VCaP (cell line): ENCODE data around the gene CD74.

ENCODE experiments used
- H3K27ac ChIP-seq: fragments of 450-650 bp; 2 replicates; pipeline ENCODE4 v1.5.1; 2017
- TF ChIP-seq, protein P1 (sequence below): fragments of 450-650 bp; conservative IDR thresholded peaks from 2 replicates; pipeline ENCODE4 v1.5.1; 2017; ENCODE audit warnings: mild to moderate bottlenecking, moderate library complexity

The CD74 gene

GRCh38 chr5:150412319-150413175 is at the start of gene CD74:
Gene CD74 (minus strand): TSS chr5:150412910. CDS start chr5:150412749, 161 bp downstream.
- TF ChIP-seq, protein P1, sequence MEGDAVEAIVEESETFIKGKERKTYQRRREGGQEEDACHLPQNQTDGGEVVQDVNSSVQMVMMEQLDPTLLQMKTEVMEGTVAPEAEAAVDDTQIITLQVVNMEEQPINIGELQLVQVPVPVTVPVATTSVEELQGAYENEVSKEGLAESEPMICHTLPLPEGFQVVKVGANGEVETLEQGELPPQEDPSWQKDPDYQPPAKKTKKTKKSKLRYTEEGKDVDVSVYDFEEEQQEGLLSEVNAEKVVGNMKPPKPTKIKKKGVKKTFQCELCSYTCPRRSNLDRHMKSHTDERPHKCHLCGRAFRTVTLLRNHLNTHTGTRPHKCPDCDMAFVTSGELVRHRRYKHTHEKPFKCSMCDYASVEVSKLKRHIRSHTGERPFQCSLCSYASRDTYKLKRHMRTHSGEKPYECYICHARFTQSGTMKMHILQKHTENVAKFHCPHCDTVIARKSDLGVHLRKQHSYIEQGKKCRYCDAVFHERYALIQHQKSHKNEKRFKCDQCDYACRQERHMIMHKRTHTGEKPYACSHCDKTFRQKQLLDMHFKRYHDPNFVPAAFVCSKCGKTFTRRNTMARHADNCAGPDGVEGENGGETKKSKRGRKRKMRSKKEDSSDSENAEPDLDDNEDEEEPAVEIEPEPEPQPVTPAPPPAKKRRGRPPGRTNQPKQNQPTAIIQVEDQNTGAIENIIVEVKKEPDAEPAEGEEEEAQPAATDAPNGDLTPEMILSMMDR: no peak
- no peak within 1 kb of the TSS for H3K27ac ChIP-seq

DNA sequence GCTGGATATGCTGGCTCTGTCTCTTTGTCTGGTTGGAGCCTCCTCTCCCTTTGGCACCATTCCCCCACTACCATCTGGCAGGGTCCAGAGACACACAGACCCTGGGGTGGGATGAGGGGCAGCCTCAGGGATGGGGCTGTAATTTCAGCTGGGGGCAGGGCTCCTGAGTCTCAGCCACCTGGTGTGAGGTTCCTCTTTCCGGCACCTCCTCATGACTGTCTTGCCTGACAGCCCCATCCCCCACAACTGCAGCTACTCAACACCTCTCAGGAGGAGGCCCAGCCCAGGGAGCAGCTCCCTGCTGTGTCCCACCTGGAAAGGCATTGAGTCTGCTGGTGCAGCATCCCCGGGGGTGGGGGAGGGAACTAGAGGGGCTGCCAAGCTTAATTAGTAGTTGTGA is 48.5 kb upstream of the CD74 start:
- TF ChIP-seq, protein P1: no peak
- no peak overlapping the region for H3K27ac ChIP-seq

DNA sequence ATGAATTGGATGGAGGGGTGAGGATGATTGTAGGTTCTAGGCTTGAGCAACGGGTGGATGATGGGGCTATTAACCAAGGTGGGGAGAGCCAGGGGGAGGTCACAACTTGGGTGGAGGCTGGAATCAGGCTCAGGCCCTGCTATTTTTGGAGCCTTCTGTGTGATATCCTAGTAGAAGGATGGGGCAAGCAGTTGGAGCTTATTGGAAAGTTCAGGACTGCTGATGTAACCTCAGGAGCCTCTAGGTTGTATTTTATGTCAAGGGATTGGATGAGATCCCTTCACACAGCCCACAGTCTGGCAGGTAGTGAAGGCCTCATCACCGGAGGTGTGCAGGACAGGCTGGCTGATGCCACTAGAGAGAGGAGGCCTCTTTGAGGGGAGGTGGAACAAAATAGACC is 48.1 kb upstream of the CD74 start:
- TF ChIP-seq, protein P1: no peak
- no peak overlapping the region for H3K27ac ChIP-seq

GRCh38 chr5:150458802-150459557 is 46.3 kb upstream of the CD74 start:
- TF ChIP-seq, protein P1: peak; percentile 82
- H3K27ac ChIP-seq: peak overlapping the region; percentile 10; the same call in 1 of the 2 replicates

GRCh38 chr5:150457562-150458240 is 45.0 kb upstream of the CD74 start:
- TF ChIP-seq, protein P1: no peak
- H3K27ac ChIP-seq: no peak overlapping the region

DNA sequence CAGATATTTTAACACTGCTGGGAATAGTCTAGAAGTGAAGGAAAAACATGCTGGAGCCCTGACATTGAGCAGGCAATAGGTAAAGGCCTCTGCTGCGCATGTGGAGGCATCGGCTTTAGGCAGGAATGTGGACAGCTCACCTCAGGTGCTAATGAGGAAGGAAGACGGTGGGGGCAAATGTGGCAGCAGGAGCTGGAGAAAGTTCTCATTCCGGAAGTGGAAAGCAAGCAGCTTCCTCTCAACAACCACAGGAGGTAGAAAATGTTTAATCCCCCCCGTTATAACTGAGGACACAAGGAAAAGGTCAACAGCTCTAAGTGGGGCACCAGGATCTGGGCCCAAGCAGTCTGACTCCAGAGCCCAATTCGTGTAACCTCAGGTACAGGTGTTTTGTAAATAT is 44.4 kb upstream of the CD74 start:
- TF ChIP-seq, protein P1: no peak
- H3K27ac ChIP-seq: no peak overlapping the region
